HTERT RPE-1 (cell line): ENCODE results near the gene MLLT1.

ENCODE experiments used
- in situ Hi-C: fragments of 300-500 bp; cut with MboI; formaldehyde crosslinking; loops from 4 replicates; pipeline ENCODE4 v1.14.3; 2020; ENCODE audit warnings: low sequenced_read_pairs

MLLT1 gene

DNA sequence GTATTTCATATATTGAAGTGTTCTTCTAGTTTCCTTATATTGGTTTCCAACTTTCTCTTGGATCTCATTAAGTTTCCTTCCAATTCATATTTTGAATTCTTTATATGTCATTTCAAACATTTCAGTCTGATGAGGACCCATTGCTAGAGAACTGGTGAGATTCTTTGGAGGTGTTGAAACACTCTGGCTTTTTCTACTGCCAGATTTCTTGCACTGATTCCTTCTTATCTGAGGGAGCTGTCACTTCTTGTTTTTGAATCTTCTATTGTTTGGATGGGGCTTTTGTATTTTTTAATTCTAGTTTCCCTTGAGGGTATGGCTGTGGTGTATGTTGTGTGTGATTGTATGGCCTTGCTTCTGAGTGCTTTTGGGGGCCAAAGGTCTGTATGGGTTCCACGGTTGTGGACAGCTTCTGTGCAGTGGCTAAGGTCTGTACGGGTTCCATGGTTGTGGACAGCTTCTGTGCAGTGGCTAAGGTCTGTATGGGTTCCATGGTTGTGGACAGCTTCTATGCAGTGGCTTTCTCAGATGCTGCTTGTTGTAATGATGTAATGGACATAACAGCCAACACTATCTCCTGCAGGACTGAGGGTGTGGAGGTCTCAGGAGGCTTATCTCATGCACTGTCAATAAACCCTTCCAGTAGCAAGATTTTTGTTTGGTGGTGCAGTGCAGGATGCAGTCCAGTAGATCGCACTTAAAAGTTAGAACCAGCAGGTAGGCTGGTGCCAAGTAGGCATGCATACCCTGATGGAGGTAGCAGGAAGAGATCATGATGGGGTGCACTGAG lies 107.5 kb downstream of the MLLT1 start:
- in situ Hi-C loops, result no loop called here

DNA sequence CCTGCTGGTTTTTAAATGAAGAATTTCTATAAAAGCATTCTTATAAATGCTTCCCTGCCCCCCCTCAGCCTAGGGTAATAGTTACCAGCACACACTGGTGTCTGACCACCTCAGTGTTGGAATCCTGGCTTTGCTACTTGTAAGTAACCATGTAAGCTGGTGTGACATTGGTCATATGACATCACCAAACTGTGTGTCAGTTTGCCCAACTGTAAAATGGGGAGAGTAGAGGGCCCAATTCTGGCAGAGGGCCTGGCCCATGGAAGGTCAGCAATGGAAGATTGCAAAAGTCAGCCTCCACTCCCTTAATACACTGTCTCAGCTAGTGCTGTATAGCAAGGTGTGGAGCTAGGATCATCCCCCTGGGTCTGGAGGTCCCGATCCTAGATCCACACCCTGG lies 112.7 kb downstream of the MLLT1 start:
- in situ Hi-C loops, result no loop called here

DNA sequence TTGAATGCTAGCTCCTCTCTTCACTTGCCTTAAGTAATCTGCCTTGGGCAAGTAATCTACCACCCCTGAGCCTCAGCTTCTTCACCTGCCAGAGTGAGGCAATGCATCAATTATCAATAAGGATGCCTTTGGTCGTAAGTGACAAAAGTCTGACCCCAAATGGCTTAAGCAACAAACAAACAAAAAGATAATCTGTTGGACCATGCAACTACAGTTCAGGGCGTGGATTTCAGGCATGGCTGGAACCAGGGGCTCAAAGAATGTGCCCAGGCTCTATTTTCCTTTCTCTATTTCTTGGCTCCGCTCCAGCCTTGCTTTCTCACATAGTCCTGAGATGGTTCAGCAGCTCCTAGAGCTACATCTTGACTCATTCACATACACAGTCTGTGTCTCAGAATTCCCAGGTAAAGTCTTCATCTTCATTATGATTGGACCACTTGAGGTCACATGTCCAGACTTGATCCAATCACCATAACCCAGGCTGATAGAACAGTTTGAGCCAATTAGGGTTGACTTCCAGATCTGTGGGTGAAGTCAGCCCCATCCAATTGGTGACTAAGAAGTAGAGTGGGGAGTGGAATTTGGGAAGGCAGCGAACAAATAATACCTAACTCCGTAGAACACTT lies 114.8 kb downstream of the MLLT1 start:
- in situ Hi-C loops, result no loop called here

DNA sequence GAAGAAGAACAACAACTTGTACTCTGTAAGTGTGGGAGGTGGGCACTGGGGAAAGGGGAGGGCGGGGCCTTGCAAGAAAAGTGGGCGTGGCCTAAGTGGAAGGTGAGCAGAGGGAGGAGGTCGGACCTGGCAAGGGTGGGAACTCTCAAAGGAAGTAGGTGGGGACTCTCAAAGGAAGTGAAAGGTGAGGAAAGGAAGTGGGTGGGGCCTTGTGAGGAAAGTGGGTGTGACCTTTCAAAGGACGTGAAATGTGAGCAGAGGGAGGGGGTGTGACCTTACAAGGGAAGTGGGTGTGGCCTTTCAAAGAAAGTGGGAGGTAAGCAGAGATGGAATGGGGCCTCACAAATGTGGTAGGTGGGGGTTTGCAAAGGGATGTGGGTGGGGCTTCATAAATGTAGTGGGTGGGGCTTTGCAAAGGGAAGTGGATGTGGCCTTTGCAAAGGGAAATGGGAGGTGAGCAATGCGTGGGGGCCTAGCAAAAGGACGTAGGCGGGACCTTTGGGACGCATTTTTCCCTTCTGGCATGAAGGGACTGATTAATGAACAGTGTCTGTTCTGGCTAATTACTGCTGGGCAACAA lies 118.4 kb downstream of the MLLT1 start:
- in situ Hi-C loops, result no loop called here
